ENCODE measurements around the gene REXO4. TPM values are rescaled to one million over a fixed set of nuclear protein-coding genes. Genes with fewer than 3 reads are reported as not detected.

REXO4 gene
- polyA plus RNA-seq, 1 donor from 2014 or later: 16.1 TPM

DNA sequence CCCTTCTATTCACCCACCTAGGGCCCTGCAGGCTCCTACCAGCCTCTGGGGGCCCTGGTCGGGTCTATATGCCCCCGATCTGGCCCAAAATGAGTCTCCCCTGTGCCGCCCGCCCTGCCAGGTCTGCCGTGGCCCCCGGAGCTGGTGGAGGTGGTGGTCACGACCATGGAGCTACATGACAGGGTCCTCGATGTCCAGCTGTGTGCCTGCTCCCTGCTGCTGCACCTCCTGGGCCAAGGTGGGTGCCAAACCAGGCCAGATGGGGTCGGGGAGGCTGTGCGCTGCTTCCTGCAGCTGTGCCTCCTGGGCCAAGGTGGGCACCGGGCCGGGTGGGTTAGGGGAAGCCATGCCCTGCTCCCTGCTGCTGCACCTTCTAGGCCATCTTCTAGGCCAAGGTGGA, 17.5 kb downstream of the REXO4 start:
- no peak overlapping the region for H3K9ac ChIP-seq (ENCODE audit: low read length)
- no peaks in the 10 kb centered on the region for H3K36me3 ChIP-seq (ENCODE audit: insufficient read depth, low read length)
- H3K79me2 ChIP-seq (replicated peaks; ENCODE audit: insufficient read depth, low read length): no peaks in the 10 kb centered on the region
- no peaks in the 10 kb centered on the region for H3K9me2 ChIP-seq (ENCODE audit: insufficient read depth, low read length)
- no peak overlapping the region for H3K27ac ChIP-seq (ENCODE audit: low read length)
- H3K9me3 ChIP-seq (ENCODE audit: low read length): no peaks in the 10 kb centered on the region
- H3K27me3 ChIP-seq (ENCODE audit: insufficient read depth, low read depth, low read length): no peaks in the 10 kb centered on the region
- H4K20me1 ChIP-seq (ENCODE audit: insufficient read depth): no peaks in the 10 kb centered on the region
- no peaks in the 10 kb centered on the region for H3F3A ChIP-seq (ENCODE audit: insufficient read depth, low read length, poor library complexity, severe bottlenecking)
- no peak overlapping the region for H2AFZ ChIP-seq (ENCODE audit: low read depth, low read length)
- H3K4me2 ChIP-seq (ENCODE audit: low read length): no peak overlapping the region
- H3K4me3 ChIP-seq (ENCODE audit: low read length): no peak overlapping the region
- TF ChIP-seq REST (IDR thresholded peaks at IDR 0.05; ENCODE audit: borderline replicate concordance): no peak
- TF ChIP-seq SMC3 (conservative IDR thresholded peaks at IDR 0.05; ENCODE audit: poor library complexity): no peak
- no peak for TF ChIP-seq POLR2AphosphoS5 (IDR thresholded peaks at IDR 0.05)
- TF ChIP-seq CTCF (IDR thresholded peaks at IDR 0.05; ENCODE audit: poor library complexity, severe bottlenecking): no peak
- no peak for TF ChIP-seq TAF1 (IDR thresholded peaks at IDR 0.05; ENCODE audit: low read depth)
- TF ChIP-seq EZH2 (IDR thresholded peaks at IDR 0.05; ENCODE audit: borderline replicate concordance, insufficient read depth, low read length, poor library complexity, severe bottlenecking): no peak
- TF ChIP-seq RAD21 (conservative IDR thresholded peaks at IDR 0.05): no peak
- TF ChIP-seq MXI1 (conservative IDR thresholded peaks at IDR 0.05; ENCODE audit: poor library complexity, severe bottlenecking): no peak
- no peak for TF ChIP-seq EP300 (conservative IDR thresholded peaks at IDR 0.05; ENCODE audit: poor library complexity, severe bottlenecking)

GRCh38 chr9:133397895-133398294, 19.9 kb downstream of the REXO4 start:
- Histone ChIP-seq H3K9ac (ENCODE audit: low read length) (no peak overlapping the region), H3K9me3 (ENCODE audit: low read length) (no peaks in the 10 kb centered on the region), H3K4me2 (ENCODE audit: low read length) (no peak overlapping the region), H4K20me1 (ENCODE audit: insufficient read depth) (no peaks in the 10 kb centered on the region), H3K79me2 (replicated peaks; ENCODE audit: insufficient read depth, low read length) (no peaks in the 10 kb centered on the region), H3K4me3 (ENCODE audit: low read length) (no peak overlapping the region), H3K36me3 (ENCODE audit: insufficient read depth, low read length) (no peaks in the 10 kb centered on the region), H3K27me3 (ENCODE audit: insufficient read depth, low read depth, low read length) (no peaks in the 10 kb centered on the region), H3K9me2 (ENCODE audit: insufficient read depth, low read length) (no peaks in the 10 kb centered on the region), H3F3A (ENCODE audit: insufficient read depth, low read length, poor library complexity, severe bottlenecking) (no peaks in the 10 kb centered on the region), H2AFZ (ENCODE audit: low read depth, low read length) (no peak overlapping the region), H3K27ac (ENCODE audit: low read length) (no peak overlapping the region)
- TF ChIP-seq MXI1 (conservative IDR thresholded peaks at IDR 0.05; ENCODE audit: poor library complexity, severe bottlenecking) (no peak), SMC3 (conservative IDR thresholded peaks at IDR 0.05; ENCODE audit: poor library complexity) (no peak), REST (IDR thresholded peaks at IDR 0.05; ENCODE audit: borderline replicate concordance) (no peak), CTCF (IDR thresholded peaks at IDR 0.05; ENCODE audit: poor library complexity, severe bottlenecking) (no peak), TAF1 (IDR thresholded peaks at IDR 0.05; ENCODE audit: low read depth) (no peak), EZH2 (IDR thresholded peaks at IDR 0.05; ENCODE audit: borderline replicate concordance, insufficient read depth, low read length, poor library complexity, severe bottlenecking) (no peak), EP300 (conservative IDR thresholded peaks at IDR 0.05; ENCODE audit: poor library complexity, severe bottlenecking) (no peak), RAD21 (conservative IDR thresholded peaks at IDR 0.05) (no peak), POLR2AphosphoS5 (IDR thresholded peaks at IDR 0.05) (no peak)

All from neural cell (in vitro differentiated cells).